ENCODE measurements around the gene TSPAN31.

- TF ChIP-seq CTCF (IDR thresholded peaks at IDR 0.05 in 4 of 5, conservative IDR thresholded peaks at IDR 0.05 in 1 of 5) (no peak), POLR2A (IDR thresholded peaks at IDR 0.05) (no peak)
Measured at GRCh38 chr12:57777367-57777766, 32.5 kb downstream of the TSPAN31 start.
